Suprapubic skin (tissue), 4 donors: ENCODE measurements around the gene MAPK11. TPM values are rescaled to one million over a fixed set of nuclear protein-coding genes. Genes with fewer than 3 reads are reported as not detected.

Experiments used
- DNase-seq, 2 donors: peaks; one replicate each; pipeline ENCODE4 v3.0.0-alpha.2; 2019; ENCODE audit warnings: low spot score in 2 of 2
- H3K27ac ChIP-seq: fragments of 200-600 bp; sonication (generic); one replicate; pipeline ENCODE4 v1.5.1; 2019
- H3K27me3 ChIP-seq: fragments of 200-600 bp; sonication (generic); one replicate; pipeline ENCODE4 v1.5.1; 2019
- H3K36me3 ChIP-seq: fragments of 200-600 bp; sonication (generic); one replicate; pipeline ENCODE4 v1.5.1; 2019
- H3K4me1 ChIP-seq: fragments of 200-600 bp; sonication (generic); one replicate; pipeline ENCODE4 v1.5.1; 2019
- H3K4me3 ChIP-seq: fragments of 200-600 bp; sonication (generic); one replicate; pipeline ENCODE4 v1.5.1; 2019; ENCODE audit warnings: mild to moderate bottlenecking
- H3K9me3 ChIP-seq: fragments of 200-600 bp; sonication (generic); one replicate; pipeline ENCODE4 v1.5.1; 2019
- CTCF ChIP-seq, 2 donors: fragments of 200-600 bp in 1 of 2; fragments of 450-650 bp in 1 of 2; sonication (generic) in 1 of 2; IDR thresholded peaks; one replicate each; pipeline ENCODE4 v1.5.1; 2016 to 2019; ENCODE audit warnings: antibody characterized with exemption in 2 of 2, mild to moderate bottlenecking in 1 of 2, moderate library complexity in 1 of 2
- EP300 ChIP-seq: sonication (generic); formaldehyde crosslinking; IDR thresholded peaks from one replicate; pipeline ENCODE4 v1.6.1; 2017; ENCODE audit warnings: antibody characterized with exemption
- POLR2A ChIP-seq, 2 donors: fragments of 450-650 bp; IDR thresholded peaks; one replicate each; pipeline ENCODE4 v1.6.1; 2017; ENCODE audit warnings: antibody characterized with exemption in 2 of 2, mild to moderate bottlenecking in 2 of 2, moderate library complexity in 2 of 2
- POLR2AphosphoS5 ChIP-seq, 3 donors: sonication (generic); formaldehyde crosslinking; IDR thresholded peaks; one replicate each; pipeline ENCODE4 v1.6.1; 2017; ENCODE audit warnings: antibody characterized with exemption in 3 of 3
- WGBS: methylation state at CpG from one replicate; pipeline ENCODE4 v1.1.5; 2018; 5-methylcytosine and 5-hydroxymethylcytosine counted together
- total RNA-seq, 4 donors: library from RNA; depleted of rRNA; stranded (reverse); fragments of >200 nt; gene quantifications; one replicate each; pipeline ENCODE4 v1.1.0, GENCODE V29; 2016

MAPK11 gene
- total RNA-seq, 4 donors from 2014 or later: 3.8 to 5.8 (median 4.5) TPM

GRCh38 chr22:50280708-50281383, 10.7 kb upstream of the MAPK11 start:
- Histone ChIP-seq H3K27ac (no peak overlapping the region), H3K4me1 (peaks cover 15% of the 10 kb centered on the region), H3K36me3 (peaks cover 93% of the 10 kb centered on the region)

GRCh38 chr22:50280022-50280707, 10.0 kb upstream of the MAPK11 start:
- no peak for DNase-seq
- Histone ChIP-seq H3K36me3 (peaks cover 96% of the 10 kb centered on the region), H3K9me3 (no peaks in the 10 kb centered on the region), H3K27me3 (no peaks in the 10 kb centered on the region), H3K27ac (no peak overlapping the region), H3K4me1 (peaks cover 16% of the 10 kb centered on the region), H3K4me3 (no peak overlapping the region)
- 87% methylated on average over 25 of the region's 38 CpGs for WGBS
- TF ChIP-seq CTCF (IDR thresholded peaks at IDR 0.05) (no peak), EP300 (no peak), POLR2AphosphoS5 (IDR thresholded peaks at IDR 0.05) (no peak), POLR2A (IDR thresholded peaks at IDR 0.05) (no peak)

More at GRCh38 chr22:50280708-50281383, 10.7 kb upstream of the MAPK11 start:
- Histone ChIP-seq H3K27me3 (no peaks in the 10 kb centered on the region), H3K4me3 (no peak overlapping the region), H3K9me3 (no peaks in the 10 kb centered on the region)
- DNase-seq: no peak
- TF ChIP-seq CTCF (IDR thresholded peaks at IDR 0.05): no peak
- WGBS: 94% methylated on average over 41 of the region's 47 CpGs

- 88% methylated on average over 21 of the region's 30 CpGs for WGBS
- Histone ChIP-seq H3K36me3 (peaks cover 93% of the 10 kb centered on the region), H3K9me3 (no peaks in the 10 kb centered on the region), H3K4me1 (peaks cover 24% of the 10 kb centered on the region), H3K4me3 (no peak overlapping the region), H3K27ac (no peak overlapping the region), H3K27me3 (no peaks in the 10 kb centered on the region)
- TF ChIP-seq POLR2A (IDR thresholded peaks at IDR 0.05) (no peak), CTCF (IDR thresholded peaks at IDR 0.05) (no peak), EP300 (no peak), POLR2AphosphoS5 (IDR thresholded peaks at IDR 0.05) (no peak)
- DNase-seq: no peak
These were observed 8.9 kb upstream of the MAPK11 start for GRCh38 chr22:50278956-50279619.

- Histone ChIP-seq H3K36me3 (peaks cover 87% of the 10 kb centered on the region), H3K27ac (no peak overlapping the region), H3K27me3 (no peaks in the 10 kb centered on the region), H3K4me3 (no peak overlapping the region), H3K4me1 (peaks cover 24% of the 10 kb centered on the region), H3K9me3 (no peaks in the 10 kb centered on the region)
- no peak for DNase-seq
- WGBS: 67% methylated on average over 1 of the region's 21 CpGs
- TF ChIP-seq POLR2A (IDR thresholded peaks at IDR 0.05): no peak
- TF ChIP-seq CTCF (IDR thresholded peaks at IDR 0.05): no peak
- no peak for TF ChIP-seq EP300
- TF ChIP-seq POLR2AphosphoS5 (IDR thresholded peaks at IDR 0.05): no peak
These were observed 8.3 kb upstream of the MAPK11 start for GRCh38 chr22:50278461-50278860.

GRCh38 chr22:50277761-50278160, 7.6 kb upstream of the MAPK11 start:
- no peaks in the 10 kb centered on the region for H3K27me3 ChIP-seq
- 48% methylated on average over 9 of the region's 25 CpGs for WGBS

More at GRCh38 chr22:50277761-50278160, 7.6 kb upstream of the MAPK11 start:
- H3K4me3 ChIP-seq: no peak overlapping the region
- H3K9me3 ChIP-seq: no peaks in the 10 kb centered on the region
- no peak for TF ChIP-seq EP300
- TF ChIP-seq POLR2A (IDR thresholded peaks at IDR 0.05): no peak
- TF ChIP-seq POLR2AphosphoS5 (IDR thresholded peaks at IDR 0.05): no peak
- TF ChIP-seq CTCF (IDR thresholded peaks at IDR 0.05): no peak
- H3K27ac ChIP-seq: no peak overlapping the region
- peaks cover 20% of the 10 kb centered on the region for H3K4me1 ChIP-seq
- H3K36me3 ChIP-seq: peaks cover 80% of the 10 kb centered on the region
- DNase-seq: no peak
